ENCODE results near the gene SCAF8.
"Not testable (repeated sequence)": the region's sequence is repeated elsewhere in the genome, so short reads cannot be mapped to it uniquely, and the experiment has no call there.

The SCAF8 gene

GRCh38 chr6:154766288-154766687 is 33.1 kb downstream of the SCAF8 start:
- no peak for DNase-seq (ENCODE audit: extremely low read depth, low read depth)
- no peak for TF ChIP-seq CTCF (IDR thresholded peaks at IDR 0.05; ENCODE audit: low read depth, low read length)

GRCh38 chr6:154767003-154767723 is 33.9 kb downstream of the SCAF8 start:
- no peak for DNase-seq (ENCODE audit: extremely low read depth, low read depth)
- no peak for TF ChIP-seq CTCF (IDR thresholded peaks at IDR 0.05; ENCODE audit: low read depth, low read length)

GRCh38 chr6:154768280-154768679 is 35.1 kb downstream of the SCAF8 start:
- no peak for TF ChIP-seq CTCF (IDR thresholded peaks at IDR 0.05; ENCODE audit: low read depth, low read length)
- no peak for DNase-seq (ENCODE audit: extremely low read depth, low read depth)

GRCh38 chr6:154773610-154774089 is 40.4 kb downstream of the SCAF8 start:
- DNase-seq (ENCODE audit: extremely low read depth, low read depth): no peak
- no peak for TF ChIP-seq CTCF (IDR thresholded peaks at IDR 0.05; ENCODE audit: low read depth, low read length)

GRCh38 chr6:154779157-154779556 is 45.9 kb downstream of the SCAF8 start:
- not testable (repeated sequence) for DNase-seq (ENCODE audit: extremely low read depth, low read depth)

- DNase-seq (ENCODE audit: extremely low read depth, low read depth): no peak
- no peak for TF ChIP-seq CTCF (IDR thresholded peaks at IDR 0.05; ENCODE audit: low read depth, low read length)
Observed at GRCh38 chr6:154782193-154782592, 49.0 kb downstream of the SCAF8 start.

- no peak for TF ChIP-seq CTCF (IDR thresholded peaks at IDR 0.05; ENCODE audit: low read depth, low read length)
- DNase-seq (ENCODE audit: extremely low read depth, low read depth): no peak
Observed at GRCh38 chr6:154783229-154783628, 50.0 kb downstream of the SCAF8 start.

- DNase-seq (ENCODE audit: extremely low read depth, low read depth): no peak
- TF ChIP-seq CTCF (IDR thresholded peaks at IDR 0.05; ENCODE audit: low read depth, low read length): no peak
Observed at GRCh38 chr6:154785075-154785474, 51.9 kb downstream of the SCAF8 start.

Measured in AG09319 (cell line).